ENCODE measurements around the gene NYAP2. TPM values are rescaled to one million over a fixed set of nuclear protein-coding genes. Genes with fewer than 3 reads are reported as not detected.

Gene NYAP2
- total and polyA plus RNA-seq, 2 of the 4 experiments (the other 2 are of a cell fraction): not detected

- Histone ChIP-seq H3K9me1 (ENCODE audit: insufficient read depth, low read length) (no peaks in the 10 kb centered on the region), H3K27me3 (ENCODE audit: control insufficient read depth, insufficient read depth, low read length) (no peaks in the 10 kb centered on the region), H2BK120ac (ENCODE audit: low read depth, low read length) (no peak overlapping the region), H2AK9ac (replicated peaks; ENCODE audit: low read depth, low read length, poor library complexity) (no peak overlapping the region), H3K4me3 (ENCODE audit: insufficient read depth, low read depth, low read length) (no peak overlapping the region), H4K91ac (ENCODE audit: insufficient read depth, low read depth, low read length) (no peak overlapping the region), H3K9me3 (ENCODE audit: control insufficient read depth, insufficient read depth, low read length) (no peaks in the 10 kb centered on the region), H2BK20ac (ENCODE audit: low read depth, low read length) (no peak overlapping the region), H3K27ac (ENCODE audit: insufficient read depth, low read length) (no peak overlapping the region), H3K4me1 (ENCODE audit: control insufficient read depth, insufficient read depth, low read length) (no peaks in the 10 kb centered on the region), H3K36me3 (ENCODE audit: control insufficient read depth, insufficient read depth, low read length) (no peaks in the 10 kb centered on the region), H2AK5ac (ENCODE audit: low read depth, low read length) (no peak overlapping the region), H3K23ac (ENCODE audit: low read depth, low read length) (no peak overlapping the region), H4K20me1 (ENCODE audit: insufficient read depth, low read length) (no peaks in the 10 kb centered on the region), H2BK5ac (ENCODE audit: low read depth, low read length, poor library complexity, severe bottlenecking) (no peak overlapping the region), H2BK15ac (ENCODE audit: low read depth, low read length) (no peak overlapping the region), H3K79me1 (ENCODE audit: low read depth in 1 of 2, low read length in 2 of 2) (no peaks in the 10 kb centered on the region), H3K56ac (ENCODE audit: extremely low read depth, insufficient read depth, low read length) (no peak overlapping the region), H3K4ac (ENCODE audit: low read depth, low read length) (no peak overlapping the region), H3K4me2 (ENCODE audit: low read depth, low read length) (no peak overlapping the region), H3K9ac (ENCODE audit: low read depth, low read length) (no peak overlapping the region), H4K5ac (ENCODE audit: low read depth, low read length) (no peak overlapping the region), H3K14ac (replicated peaks; ENCODE audit: low read depth, low read length) (no peak overlapping the region), H4K8ac (ENCODE audit: low read depth in 2 of 2, low read length in 2 of 2) (no peak overlapping the region), H3K18ac (ENCODE audit: low read depth, low read length) (no peak overlapping the region), H2AFZ (replicated peaks; ENCODE audit: low read length, poor library complexity) (no peak overlapping the region)
- CTCF ChIA-PET: no interaction called here
- no peak for DNase-seq
- no TSS peak for BruUV-seq (replicated peaks)
- in situ Hi-C loops (cut with MboI; ENCODE audit: low sequenced_read_pairs) (no loop called here), intact Hi-C loops (cut with micrococcal nuclease) (no loop called here), dilution Hi-C loops (cut with HindIII; ENCODE audit: low sequenced_read_pairs, unreplicated experiment) (no loop called here)
- TF ChIP-seq CHD1 (IDR thresholded peaks at IDR 0.05; ENCODE audit: low read depth, low read length): no peak
- no peak for TF ChIP-seq FOS (IDR thresholded peaks at IDR 0.05; ENCODE audit: low read depth, low read length)
- TF ChIP-seq MXI1 (IDR thresholded peaks at IDR 0.05; ENCODE audit: borderline replicate concordance, low read depth, low read length): no peak
- no peak for TF ChIP-seq SMC3 (IDR thresholded peaks at IDR 0.05; ENCODE audit: low read depth, low read length)
- no peak for TF ChIP-seq RCOR1 (IDR thresholded peaks at IDR 0.05; ENCODE audit: insufficient replicate concordance, low read length)
- TF ChIP-seq MAZ (IDR thresholded peaks at IDR 0.05; ENCODE audit: borderline replicate concordance, low read depth, low read length): no peak
- no peak for TF ChIP-seq NFE2L2 (IDR thresholded peaks at IDR 0.05; ENCODE audit: low read depth, low read length)
- TF ChIP-seq, protein P1, sequence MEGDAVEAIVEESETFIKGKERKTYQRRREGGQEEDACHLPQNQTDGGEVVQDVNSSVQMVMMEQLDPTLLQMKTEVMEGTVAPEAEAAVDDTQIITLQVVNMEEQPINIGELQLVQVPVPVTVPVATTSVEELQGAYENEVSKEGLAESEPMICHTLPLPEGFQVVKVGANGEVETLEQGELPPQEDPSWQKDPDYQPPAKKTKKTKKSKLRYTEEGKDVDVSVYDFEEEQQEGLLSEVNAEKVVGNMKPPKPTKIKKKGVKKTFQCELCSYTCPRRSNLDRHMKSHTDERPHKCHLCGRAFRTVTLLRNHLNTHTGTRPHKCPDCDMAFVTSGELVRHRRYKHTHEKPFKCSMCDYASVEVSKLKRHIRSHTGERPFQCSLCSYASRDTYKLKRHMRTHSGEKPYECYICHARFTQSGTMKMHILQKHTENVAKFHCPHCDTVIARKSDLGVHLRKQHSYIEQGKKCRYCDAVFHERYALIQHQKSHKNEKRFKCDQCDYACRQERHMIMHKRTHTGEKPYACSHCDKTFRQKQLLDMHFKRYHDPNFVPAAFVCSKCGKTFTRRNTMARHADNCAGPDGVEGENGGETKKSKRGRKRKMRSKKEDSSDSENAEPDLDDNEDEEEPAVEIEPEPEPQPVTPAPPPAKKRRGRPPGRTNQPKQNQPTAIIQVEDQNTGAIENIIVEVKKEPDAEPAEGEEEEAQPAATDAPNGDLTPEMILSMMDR (conservative IDR thresholded peaks at IDR 0.05; ENCODE audit: low read depth, low read length): no peak
- TF ChIP-seq RFX5 (IDR thresholded peaks at IDR 0.05; ENCODE audit: low read depth, low read length): no peak
- no peak for TF ChIP-seq CEBPB (IDR thresholded peaks at IDR 0.05; ENCODE audit: low read depth, low read length)
- no peak for TF ChIP-seq ELK1 (IDR thresholded peaks at IDR 0.05; ENCODE audit: borderline replicate concordance, low read depth, low read length)
- no peak for TF ChIP-seq MAFK (IDR thresholded peaks at IDR 0.05; ENCODE audit: low read depth, low read length)
- TF ChIP-seq USF2 (IDR thresholded peaks at IDR 0.05; ENCODE audit: low read depth, low read length): no peak
- TF ChIP-seq BHLHE40 (IDR thresholded peaks at IDR 0.05; ENCODE audit: low read depth, low read length): no peak
- no peak for TF ChIP-seq POLR2A (IDR thresholded peaks at IDR 0.05; ENCODE audit: low read depth, low read length)
- no peak for TF ChIP-seq RAD21 (IDR thresholded peaks at IDR 0.05; ENCODE audit: low read length)
- 33% methylated on average over 1 of the region's 4 CpGs; no CpG with 5 or more reads in 1 of the 2 experiments for WGBS, 2 experiments (ENCODE audit: extremely low coverage in 2 of 2, insufficient read length in 1 of 2)
- POLR2A ChIA-PET (ENCODE audit: unreplicated experiment): no interaction called here
- no peak for ATAC-seq (ENCODE audit: low read depth)
Measured at GRCh38 chr2:225597911-225598310, 198.4 kb downstream of the NYAP2 start.
